IPS DF 19.7 (cell line): ENCODE results near the gene TLR4.

Source experiments
- DNase-seq: peaks from one replicate; pipeline ENCODE4 v3.0.0-alpha.2; 2013; ENCODE audit warnings: low read depth, low spot score

Gene TLR4

GRCh38 chr9:117744856-117745389, 40.7 kb downstream of the TLR4 start:
- peak; percentile 3 for DNase-seq

GRCh38 chr9:117745598-117745997, 41.4 kb downstream of the TLR4 start:
- no peak for DNase-seq

GRCh38 chr9:117746263-117746662, 42.1 kb downstream of the TLR4 start:
- no peak for DNase-seq

- DNase-seq = no peak
Measured at GRCh38 chr9:117747386-117747970, 43.3 kb downstream of the TLR4 start.

GRCh38 chr9:117750401-117750800, 46.2 kb downstream of the TLR4 start:
- DNase-seq = no peak

- no peak for DNase-seq
Measured at GRCh38 chr9:117752894-117753293, 48.7 kb downstream of the TLR4 start.

GRCh38 chr9:117757561-117758190, 53.5 kb downstream of the TLR4 start:
- no peak for DNase-seq

GRCh38 chr9:117763314-117763713, 59.1 kb downstream of the TLR4 start:
- no peak for DNase-seq

- DNase-seq = no peak
Measured at GRCh38 chr9:117768750-117769395, 64.7 kb downstream of the TLR4 start.

- no peak for DNase-seq
Measured at GRCh38 chr9:117771136-117771535, 66.9 kb downstream of the TLR4 start.

GRCh38 chr9:117772960-117773359, 68.8 kb downstream of the TLR4 start:
- no peak for DNase-seq
